Stimulated activated CD8-positive, alpha-beta memory T cell treated with anti-CD3 and anti-CD28 coated beads, Interleukin-2, amount 100 ng/mL, for 48 hours (primary cell): ENCODE measurements around the gene LCE1C.

ENCODE experiments used
- DNase-seq, 2 donors: peaks; one replicate each; pipeline ENCODE4 v3.0.0-alpha.2; 2020; ENCODE audit warnings: low read depth in 2 of 2

Gene LCE1C

DNA sequence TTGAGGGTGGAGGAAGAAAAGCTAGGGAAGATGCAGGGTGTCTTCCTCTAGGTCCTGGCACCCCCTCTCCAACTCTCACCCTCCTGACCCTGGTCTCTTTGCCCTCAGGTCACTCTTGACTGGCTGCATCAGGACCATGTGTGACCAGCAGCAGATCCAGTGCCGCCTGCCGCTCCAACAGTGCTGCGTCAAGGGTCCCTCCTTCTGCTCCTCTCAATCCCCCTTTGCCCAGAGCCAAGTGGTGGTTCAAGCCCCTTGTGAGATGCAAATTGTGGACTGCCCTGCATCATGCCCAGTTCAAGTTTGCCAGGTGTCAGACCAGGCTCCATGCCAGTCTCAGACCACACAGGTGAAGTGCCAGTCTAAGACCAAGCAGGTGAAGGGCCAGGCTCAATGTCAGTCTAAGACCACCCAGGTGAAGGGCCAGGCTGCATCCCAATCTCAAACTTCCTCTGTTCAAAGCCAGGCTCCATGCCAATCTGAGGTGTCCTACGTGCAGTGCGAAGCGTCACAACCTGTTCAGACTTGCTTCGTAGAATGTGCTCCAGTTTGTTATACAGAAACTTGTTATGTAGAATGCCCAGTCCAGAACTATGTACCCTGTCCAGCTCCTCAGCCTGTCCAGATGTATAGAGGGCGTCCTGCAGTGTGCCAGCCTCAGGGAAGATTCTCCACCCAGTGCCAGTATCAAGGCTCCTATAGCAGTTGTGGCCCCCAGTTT, 46.8 kb downstream of the LCE1C start:
- no peak for DNase-seq

DNA sequence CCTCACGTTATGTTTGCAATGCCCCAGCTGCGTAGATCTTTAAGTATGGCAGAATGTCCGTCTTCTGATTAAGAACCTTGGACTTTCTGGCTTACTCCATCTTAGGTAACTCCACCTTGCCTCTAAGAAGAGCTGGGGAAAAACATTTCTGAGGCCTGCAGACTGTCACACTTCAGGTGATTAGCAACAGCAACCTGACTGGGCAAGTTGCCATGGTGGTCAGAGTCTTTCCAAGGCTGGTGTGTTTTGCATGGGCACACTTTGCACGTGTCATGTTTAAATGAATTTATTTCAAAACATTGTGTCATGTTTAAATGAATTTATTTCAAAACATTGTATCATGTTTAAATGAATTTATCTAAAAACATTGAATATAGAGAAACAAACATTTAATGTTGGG, 47.8 kb downstream of the LCE1C start:
- DNase-seq = no peak

GRCh38 chr1:152757747-152758146, 48.7 kb downstream of the LCE1C start, which contains the start of gene KPRP:
TSS of gene KPRP (plus strand) at chr1:152758025. CDS start at chr1:152759589, 1,564 bp downstream.
- DNase-seq = no peak

DNA sequence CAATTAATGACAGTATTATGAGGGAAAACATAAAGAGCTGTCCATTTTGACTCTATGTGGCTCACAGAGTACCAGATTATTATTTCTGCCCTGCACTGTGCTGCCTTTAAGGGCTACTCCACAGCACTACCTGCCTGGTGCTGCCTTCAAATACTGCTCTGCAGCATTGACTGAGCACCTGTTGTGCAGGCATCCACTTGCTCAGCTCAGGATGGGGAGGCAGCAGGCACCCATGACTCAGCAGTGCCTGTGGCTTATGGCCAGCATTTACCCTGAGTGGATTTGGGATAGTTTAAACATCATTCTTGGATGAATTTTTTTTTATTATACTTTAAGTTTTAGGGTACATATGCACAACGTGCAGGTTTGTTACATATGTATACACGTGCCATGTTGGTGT, 49.6 kb downstream of the LCE1C start:
- DNase-seq = no peak
